ENCODE data around the gene JMJD8. TPM values are rescaled to one million over a fixed set of nuclear protein-coding genes. Genes with fewer than 3 reads are reported as not detected.

Gene JMJD8
- total and polyA plus RNA-seq, 2 donors from 2014 or later, result 75.0 to 80.4 TPM

DNA sequence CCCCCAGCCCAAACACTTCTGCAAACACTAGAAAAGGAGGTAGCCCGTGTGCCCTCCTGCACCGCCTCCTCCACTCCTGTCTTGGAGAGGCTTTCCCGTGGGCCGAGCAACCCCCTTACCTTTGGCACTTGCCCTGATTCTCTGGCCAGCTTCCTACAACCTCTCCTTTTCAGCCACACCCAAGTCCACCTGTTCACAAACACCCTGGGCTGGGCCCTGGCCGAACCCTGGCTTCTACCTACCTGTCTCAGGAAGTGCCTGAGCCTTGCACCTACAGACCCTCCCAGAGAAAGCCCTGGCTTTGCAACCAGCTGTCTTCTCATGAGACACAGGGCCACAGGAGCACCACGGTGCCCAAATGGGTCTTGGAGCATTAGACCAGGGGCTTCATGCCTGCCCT, 34.8 kb upstream of the JMJD8 start:
- no peak for FAIRE-seq
- TF ChIP-seq, protein P1, sequence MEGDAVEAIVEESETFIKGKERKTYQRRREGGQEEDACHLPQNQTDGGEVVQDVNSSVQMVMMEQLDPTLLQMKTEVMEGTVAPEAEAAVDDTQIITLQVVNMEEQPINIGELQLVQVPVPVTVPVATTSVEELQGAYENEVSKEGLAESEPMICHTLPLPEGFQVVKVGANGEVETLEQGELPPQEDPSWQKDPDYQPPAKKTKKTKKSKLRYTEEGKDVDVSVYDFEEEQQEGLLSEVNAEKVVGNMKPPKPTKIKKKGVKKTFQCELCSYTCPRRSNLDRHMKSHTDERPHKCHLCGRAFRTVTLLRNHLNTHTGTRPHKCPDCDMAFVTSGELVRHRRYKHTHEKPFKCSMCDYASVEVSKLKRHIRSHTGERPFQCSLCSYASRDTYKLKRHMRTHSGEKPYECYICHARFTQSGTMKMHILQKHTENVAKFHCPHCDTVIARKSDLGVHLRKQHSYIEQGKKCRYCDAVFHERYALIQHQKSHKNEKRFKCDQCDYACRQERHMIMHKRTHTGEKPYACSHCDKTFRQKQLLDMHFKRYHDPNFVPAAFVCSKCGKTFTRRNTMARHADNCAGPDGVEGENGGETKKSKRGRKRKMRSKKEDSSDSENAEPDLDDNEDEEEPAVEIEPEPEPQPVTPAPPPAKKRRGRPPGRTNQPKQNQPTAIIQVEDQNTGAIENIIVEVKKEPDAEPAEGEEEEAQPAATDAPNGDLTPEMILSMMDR (IDR thresholded peaks at IDR 0.05; ENCODE audit: borderline replicate concordance, extremely low read depth, insufficient read depth), result no peak
- Histone ChIP-seq H3K4me1 (ENCODE audit: control insufficient read depth in 2 of 3, insufficient read depth in 2 of 3, low read depth in 1 of 3, low read length in 3 of 3) (peaks cover 0 to 38% (median 4%) of the 10 kb centered on the region in 3 donors), H3K4me3 (ENCODE audit: low read length in 3 of 3) (no peak overlapping the region), H3K27ac (ENCODE audit: low read depth in 2 of 2, low read length in 2 of 2) (no peak overlapping the region), H3K9ac (ENCODE audit: low read length in 3 of 3) (no peak overlapping the region), H3K27me3 (ENCODE audit: control insufficient read depth, insufficient read depth, low read length) (no peaks in the 10 kb centered on the region), H3K36me3 (ENCODE audit: control insufficient read depth in 2 of 3, insufficient read depth in 3 of 3, low read length in 3 of 3) (no peaks in the 10 kb centered on the region), H3K9me3 (ENCODE audit: control insufficient read depth in 2 of 3, insufficient read depth in 1 of 3, low read length in 3 of 3) (no peaks in the 10 kb centered on the region)
- intact Hi-C loops (cut with DNase I), result no loop called here
- DNase-seq, result no peak

DNA sequence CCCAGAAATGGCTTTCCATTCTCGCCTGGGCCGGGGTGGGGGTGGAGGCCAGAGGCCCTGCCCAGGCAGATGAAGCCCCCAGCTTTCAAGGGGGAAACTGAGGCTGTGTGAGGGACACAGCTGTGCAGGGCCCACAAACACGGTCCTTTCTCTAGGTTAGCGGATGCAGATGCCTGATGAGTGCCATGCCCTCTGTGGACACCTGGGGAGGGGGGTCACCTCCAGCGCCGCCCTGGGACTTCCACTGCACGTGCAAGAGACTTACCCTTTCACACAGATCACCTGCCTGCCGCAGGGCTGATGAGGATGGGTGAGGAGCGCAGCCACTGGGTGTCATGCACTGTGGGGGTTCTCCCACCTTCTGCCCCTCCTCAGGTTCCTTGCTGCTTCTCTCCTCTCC, 34.3 kb upstream of the JMJD8 start:
- Histone ChIP-seq H3K9me3 (ENCODE audit: control insufficient read depth in 2 of 3, insufficient read depth in 1 of 3, low read length in 3 of 3) (no peaks in the 10 kb centered on the region), H3K9ac (ENCODE audit: low read length in 3 of 3) (no peak overlapping the region), H3K4me1 (ENCODE audit: control insufficient read depth in 2 of 3, insufficient read depth in 2 of 3, low read depth in 1 of 3, low read length in 3 of 3) (peaks cover 0 to 38% (median 4%) of the 10 kb centered on the region in 3 donors), H3K27ac (ENCODE audit: low read depth in 2 of 2, low read length in 2 of 2) (no peak overlapping the region), H3K36me3 (ENCODE audit: control insufficient read depth in 2 of 3, insufficient read depth in 3 of 3, low read length in 3 of 3) (no peaks in the 10 kb centered on the region), H3K4me3 (ENCODE audit: low read length in 3 of 3) (no peak overlapping the region), H3K27me3 (ENCODE audit: control insufficient read depth, insufficient read depth, low read length) (no peaks in the 10 kb centered on the region)
- FAIRE-seq (no peak), DNase-seq (no peak)
- TF ChIP-seq, protein P1 (IDR thresholded peaks at IDR 0.05; ENCODE audit: borderline replicate concordance, extremely low read depth, insufficient read depth), result no peak
- intact Hi-C loops (cut with DNase I), result no loop called here

DNA sequence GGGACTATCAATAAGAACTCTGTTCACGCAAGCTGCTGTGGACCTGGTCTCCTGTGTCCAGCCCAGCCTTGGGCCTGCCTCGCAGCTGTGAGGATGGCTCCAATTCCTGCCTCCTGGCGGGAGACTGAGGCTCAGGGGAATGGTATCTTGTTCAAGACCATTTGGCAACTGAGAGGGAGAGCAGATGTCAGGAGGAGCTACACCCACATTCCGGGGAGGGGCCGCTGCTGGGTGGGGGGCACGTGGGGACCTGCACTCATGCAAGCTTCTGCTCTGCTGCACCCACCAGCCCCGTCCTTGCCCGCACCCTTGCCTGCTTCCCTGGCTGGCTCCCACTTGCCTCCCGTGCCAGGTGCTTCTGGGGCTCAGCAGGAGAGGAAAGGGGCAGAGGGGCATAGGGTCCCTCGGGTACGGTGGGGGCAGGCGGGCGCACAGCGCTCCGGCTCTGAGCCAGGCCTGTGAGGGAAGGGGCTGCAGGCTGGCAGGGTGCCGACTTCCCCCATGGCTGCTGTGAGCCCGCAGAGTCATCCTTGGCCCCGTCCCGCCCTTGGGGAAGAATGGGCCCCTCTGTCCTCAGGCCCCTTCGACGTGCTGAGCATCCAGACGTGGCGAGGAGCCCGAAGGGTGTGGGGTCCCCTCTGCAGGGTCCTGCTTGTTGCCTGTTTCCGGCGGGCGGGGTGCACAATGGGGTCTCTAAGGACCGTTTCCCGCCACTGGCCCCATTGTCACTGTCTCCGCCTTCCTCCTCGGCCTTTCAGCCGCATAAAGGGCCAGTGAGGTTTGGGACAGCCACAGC, 33.5 kb upstream of the JMJD8 start:
- H3K9me3 ChIP-seq (ENCODE audit: control insufficient read depth in 2 of 3, insufficient read depth in 1 of 3, low read length in 3 of 3), result no peaks in the 10 kb centered on the region
- DNase-seq, result no peak
- FAIRE-seq, result no peak
- TF ChIP-seq, protein P1 (IDR thresholded peaks at IDR 0.05; ENCODE audit: borderline replicate concordance, extremely low read depth, insufficient read depth), result no peak
- H3K4me1 ChIP-seq (ENCODE audit: control insufficient read depth in 2 of 3, insufficient read depth in 2 of 3, low read depth in 1 of 3, low read length in 3 of 3), result peaks cover 0 to 38% (median 4%) of the 10 kb centered on the region in 3 donors
- intact Hi-C loops (cut with DNase I), result no loop called here
- H3K9ac ChIP-seq (ENCODE audit: low read length in 3 of 3), result no peak overlapping the region
- no peaks in the 10 kb centered on the region for H3K36me3 ChIP-seq (ENCODE audit: control insufficient read depth in 2 of 3, insufficient read depth in 3 of 3, low read length in 3 of 3)
- no peak overlapping the region for H3K27ac ChIP-seq (ENCODE audit: low read depth in 2 of 2, low read length in 2 of 2)
- no peaks in the 10 kb centered on the region for H3K27me3 ChIP-seq (ENCODE audit: control insufficient read depth, insufficient read depth, low read length)
- no peak overlapping the region for H3K4me3 ChIP-seq (ENCODE audit: low read length in 3 of 3)

Measured in kidney (tissue), 14 donors.